PFSK-1 (cell line): Measurements from ENCODE around the gene CHFR.

Experiments used
- FOXP2 ChIP-seq: optimal IDR thresholded peaks from 2 replicates; pipeline ENCODE3; 2011; ENCODE audit warnings: borderline replicate concordance, control low read depth, inconsistent platforms; ENCODE audit not compliant: insufficient read depth; ENCODE audit errors: extremely low read length, extremely low read depth
- POLR2AphosphoS5 ChIP-seq: IDR thresholded peaks from 2 replicates; pipeline ENCODE4 v1.6.1; 2012; ENCODE audit warnings: low read depth, mild to moderate bottlenecking, control low read depth, low read length, moderate library complexity
- REST ChIP-seq, 2 experiments: IDR thresholded peaks; 2 replicates each; pipeline versions ENCODE4 v1.6.1 to v1.8.0; 2011 to 2012; ENCODE audit warnings: low read depth in 2 of 2, low read length in 2 of 2, control low read depth in 1 of 2, inconsistent platforms in 1 of 2, mild to moderate bottlenecking in 1 of 2, moderate library complexity in 1 of 2; ENCODE audit not compliant: insufficient read depth in 1 of 2
- SIN3A ChIP-seq: IDR thresholded peaks from 2 replicates; pipeline ENCODE4 v1.6.1; 2012; ENCODE audit warnings: mild to moderate bottlenecking, low read length, moderate library complexity, borderline replicate concordance; ENCODE audit not compliant: insufficient read depth
- TAF1 ChIP-seq: IDR thresholded peaks from 2 replicates; pipeline ENCODE4 v1.6.1; 2012; ENCODE audit warnings: low read length, control low read depth, borderline replicate concordance; ENCODE audit not compliant: insufficient read depth

GRCh38 chr12:132925597-132926414, 38.4 kb upstream of the CHFR start:
- TF ChIP-seq TAF1 (no peak), FOXP2 (no peak), SIN3A (no peak), REST (IDR thresholded peaks at IDR 0.05; ENCODE audit: insufficient read depth in 1 of 2, low read depth in 2 of 2, low read length in 2 of 2) (no peak), POLR2AphosphoS5 (no peak)
